A673 (cell line): ENCODE data around the gene NCKAP5. TPM values are rescaled to one million over a fixed set of nuclear protein-coding genes. Genes with fewer than 3 reads are reported as not detected.

Experiments used
- BruUV-seq: library from RNA; stranded (reverse); fragments of 400-500 nt; replicated peaks from 2 replicates; lab custom pipeline; 2021; lab: Mats Ljungman, UMichigan
- CTCF ChIA-PET: fragments of 300-600 bp; sonication (Branson Sonifier 250); formaldehyde crosslinking; loops from one replicate; lab custom pipeline; 2022; ENCODE audit warnings: antibody characterized with exemption; lab: Charles Lee
- POLR2A ChIA-PET: fragments of 300-600 bp; sonication (Branson Sonifier 250); formaldehyde crosslinking; loops from one replicate; lab custom pipeline; 2022; ENCODE audit warnings: antibody characterized with exemption; ENCODE audit not compliant: low non-redundant PET; lab: Charles Lee
- DNase-seq: peaks from one replicate; pipeline ENCODE4 v3.0.0-alpha.2; 2015; ENCODE audit warnings: low spot score
- H3K27ac ChIP-seq: fragments of 200-600 bp; sonication (generic); 2 replicates; pipeline ENCODE4 v1.5.1; 2016; ENCODE audit warnings: mixed run types, low read depth, mild to moderate bottlenecking, mixed read lengths, antibody characterized with exemption, low read length; ENCODE audit not compliant: poor library complexity, severe bottlenecking
- H3K27me3 ChIP-seq: fragments of 200-600 bp; sonication (generic); replicated peaks from 2 replicates; pipeline ENCODE4 v1.6.1; 2017; ENCODE audit warnings: mixed run types, low read depth, mild to moderate bottlenecking, mixed read lengths, antibody characterized with exemption, low read length; ENCODE audit not compliant: insufficient read depth, poor library complexity
- H3K36me3 ChIP-seq: fragments of 200-600 bp; sonication (generic); 2 replicates; pipeline ENCODE4 v1.6.1; 2016; ENCODE audit warnings: mixed run types, mild to moderate bottlenecking, mixed read lengths, antibody characterized with exemption, low read length; ENCODE audit not compliant: insufficient read depth, poor library complexity, severe bottlenecking
- H3K4me1 ChIP-seq: fragments of 200-600 bp; sonication (generic); 2 replicates; pipeline ENCODE4 v1.6.1; 2017; ENCODE audit warnings: mixed run types, mild to moderate bottlenecking, mixed read lengths, antibody characterized with exemption, low read length; ENCODE audit not compliant: insufficient read depth, poor library complexity, severe bottlenecking
- H3K4me3 ChIP-seq: fragments of 200-600 bp; sonication (generic); 2 replicates; pipeline ENCODE4 v1.5.1; 2016; ENCODE audit warnings: low read depth, mixed run types, mild to moderate bottlenecking, mixed read lengths, low read length; ENCODE audit not compliant: poor library complexity, severe bottlenecking
- H3K9me3 ChIP-seq: fragments of 200-600 bp; sonication (generic); 2 replicates; pipeline ENCODE4 v1.6.1; 2016; ENCODE audit warnings: mixed run types, low read depth, mild to moderate bottlenecking, mixed read lengths, antibody characterized with exemption, low read length; ENCODE audit not compliant: poor library complexity, severe bottlenecking
- EZH2 ChIP-seq: fragments of 200-600 bp; sonication (generic); IDR thresholded peaks from 2 replicates; pipeline ENCODE4 v1.6.1; 2017; ENCODE audit warnings: borderline replicate concordance, low read depth, mild to moderate bottlenecking, mixed read lengths, antibody characterized with exemption, low read length; ENCODE audit not compliant: poor library complexity, severe bottlenecking
- intact Hi-C: fragments of 100-400 bp; cut with micrococcal nuclease; formaldehyde crosslinking; loops from one replicate; pipeline ENCODE4 v1.10.0; 2022; ENCODE audit not compliant: unreplicated experiment
- total RNA-seq: library from RNA; stranded (reverse); gene quantifications from 2 replicates; pipeline ENCODE4 v1.2.3, GENCODE V29; 2021
- TF ChIP-seq, protein P1 (sequence below): fragments of 300-800, 200-600 bp; sonication (generic); conservative IDR thresholded peaks from 2 replicates; pipeline ENCODE4 v1.5.1; 2017; ENCODE audit warnings: low read depth, mild to moderate bottlenecking, antibody characterized with exemption, low read length, moderate library complexity, mixed read lengths

NCKAP5 gene
- total RNA-seq, 1 experiment from 2014 or later: 26.6 TPM

DNA sequence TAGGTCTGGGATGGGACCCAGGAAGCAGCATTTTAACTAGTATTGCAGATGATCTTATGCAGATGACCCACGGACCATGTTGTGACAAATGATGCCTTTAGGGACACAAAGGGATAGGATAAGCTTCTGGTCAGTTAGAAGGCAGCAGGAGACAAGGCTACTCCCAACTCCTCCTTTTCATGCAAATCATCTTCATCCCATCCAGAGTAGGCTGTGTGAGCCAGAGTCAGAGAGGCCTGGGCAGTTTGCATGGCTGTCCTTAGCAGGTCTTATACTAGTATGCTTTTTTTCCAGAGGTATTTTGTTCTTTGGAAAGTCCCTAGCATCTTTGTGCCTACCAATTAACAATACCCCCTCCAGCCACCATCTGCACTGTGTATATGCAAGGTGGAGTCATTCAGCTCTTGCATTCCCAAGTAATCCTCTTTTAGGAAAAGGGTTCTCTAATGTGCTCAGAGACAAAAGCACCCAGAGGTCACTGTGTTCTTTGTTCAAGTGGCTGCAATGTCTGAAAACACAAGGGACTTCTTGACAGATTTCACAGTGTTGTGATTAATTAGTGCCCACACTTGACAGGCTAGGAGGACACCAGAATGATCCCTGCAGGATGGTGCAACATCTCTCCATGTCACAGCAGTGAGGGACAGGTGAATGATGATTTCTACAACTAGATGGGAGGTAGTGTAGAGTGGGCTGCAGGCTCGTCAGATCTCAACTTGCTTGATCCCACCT, 225.8 kb downstream of the NCKAP5 start:
- H3K27ac ChIP-seq: no peak overlapping the region
- no peaks in the 10 kb centered on the region for H3K36me3 ChIP-seq
- BruUV-seq: no TSS peak
- intact Hi-C loops: no loop called here
- no peak overlapping the region for H3K4me3 ChIP-seq
- H3K4me1 ChIP-seq: peaks cover 5% of the 10 kb centered on the region
- no peaks in the 10 kb centered on the region for H3K9me3 ChIP-seq
- H3K27me3 ChIP-seq: no peaks in the 10 kb centered on the region
- ChIA-PET CTCF (no interaction called here), POLR2A (no interaction called here)
- no peak for TF ChIP-seq EZH2
- TF ChIP-seq, protein P1, sequence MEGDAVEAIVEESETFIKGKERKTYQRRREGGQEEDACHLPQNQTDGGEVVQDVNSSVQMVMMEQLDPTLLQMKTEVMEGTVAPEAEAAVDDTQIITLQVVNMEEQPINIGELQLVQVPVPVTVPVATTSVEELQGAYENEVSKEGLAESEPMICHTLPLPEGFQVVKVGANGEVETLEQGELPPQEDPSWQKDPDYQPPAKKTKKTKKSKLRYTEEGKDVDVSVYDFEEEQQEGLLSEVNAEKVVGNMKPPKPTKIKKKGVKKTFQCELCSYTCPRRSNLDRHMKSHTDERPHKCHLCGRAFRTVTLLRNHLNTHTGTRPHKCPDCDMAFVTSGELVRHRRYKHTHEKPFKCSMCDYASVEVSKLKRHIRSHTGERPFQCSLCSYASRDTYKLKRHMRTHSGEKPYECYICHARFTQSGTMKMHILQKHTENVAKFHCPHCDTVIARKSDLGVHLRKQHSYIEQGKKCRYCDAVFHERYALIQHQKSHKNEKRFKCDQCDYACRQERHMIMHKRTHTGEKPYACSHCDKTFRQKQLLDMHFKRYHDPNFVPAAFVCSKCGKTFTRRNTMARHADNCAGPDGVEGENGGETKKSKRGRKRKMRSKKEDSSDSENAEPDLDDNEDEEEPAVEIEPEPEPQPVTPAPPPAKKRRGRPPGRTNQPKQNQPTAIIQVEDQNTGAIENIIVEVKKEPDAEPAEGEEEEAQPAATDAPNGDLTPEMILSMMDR: no peak
- DNase-seq: no peak

DNA sequence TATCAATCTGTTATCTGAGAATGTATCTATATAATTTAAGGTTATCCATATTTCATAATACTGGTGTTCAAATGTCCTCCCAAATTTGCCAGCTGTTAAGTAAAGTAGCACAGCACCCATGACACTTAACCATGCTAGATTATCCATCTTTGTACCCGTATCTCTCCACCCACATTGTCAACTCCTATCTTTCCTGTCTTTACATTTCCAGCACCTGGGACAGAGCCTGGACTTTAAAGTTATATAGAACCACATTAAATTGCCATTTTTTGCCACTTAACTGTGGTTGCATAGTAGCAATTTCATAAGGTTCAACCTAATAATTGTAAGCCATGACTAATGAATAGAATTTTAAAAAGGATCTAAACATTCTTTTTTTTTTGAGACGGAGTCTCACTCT, 226.7 kb downstream of the NCKAP5 start:
- Histone ChIP-seq H3K36me3 (no peaks in the 10 kb centered on the region), H3K4me1 (peaks cover under 1% of the 10 kb centered on the region), H3K4me3 (no peak overlapping the region), H3K9me3 (no peaks in the 10 kb centered on the region), H3K27ac (no peak overlapping the region), H3K27me3 (no peaks in the 10 kb centered on the region)
- TF ChIP-seq, protein P1: no peak
- no peak for TF ChIP-seq EZH2
- intact Hi-C loops: no loop called here
- ChIA-PET POLR2A (no interaction called here), CTCF (no interaction called here)
- no peak for DNase-seq
- no TSS peak for BruUV-seq

- BruUV-seq: no TSS peak
- ChIA-PET POLR2A (no interaction called here), CTCF (no interaction called here)
- intact Hi-C loops: no loop called here
- no peaks in the 10 kb centered on the region for H3K9me3 ChIP-seq
- no peak for DNase-seq
- no peak overlapping the region for H3K4me3 ChIP-seq
- H3K4me1 ChIP-seq: no peaks in the 10 kb centered on the region
- no peak overlapping the region for H3K27ac ChIP-seq
- no peaks in the 10 kb centered on the region for H3K36me3 ChIP-seq
- TF ChIP-seq EZH2: no peak
- TF ChIP-seq, protein P1: no peak
- H3K27me3 ChIP-seq: no peaks in the 10 kb centered on the region
These were observed 230.0 kb downstream of the NCKAP5 start for GRCh38 chr2:133338224-133338623.
